ENCODE measurements around the gene KCND2. TPM values are rescaled to one million over a fixed set of nuclear protein-coding genes. Genes with fewer than 3 reads are reported as not detected.

KCND2 gene
- total RNA-seq, 1 experiment from 2014 or later = not detected

DNA sequence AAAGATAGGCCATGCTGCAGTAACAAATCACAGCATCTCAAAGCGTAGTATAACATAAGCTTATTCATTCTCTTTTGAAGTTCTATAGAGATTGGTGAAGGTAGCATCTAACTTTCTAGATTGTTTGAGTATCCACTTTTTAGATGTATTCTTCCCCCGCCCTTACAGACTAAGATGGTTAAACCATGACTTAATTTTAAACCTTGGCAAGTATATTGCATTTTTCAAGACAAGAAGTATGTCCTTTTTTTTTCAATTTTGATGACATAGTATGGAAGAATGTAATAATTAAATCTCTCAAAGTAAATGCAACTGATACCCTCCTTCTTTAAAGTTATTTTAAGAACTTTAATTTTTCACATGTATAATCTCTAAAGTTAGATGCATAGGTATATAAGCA is 190.0 kb downstream of the KCND2 start:
- no TSS peak for BruUV-seq (replicated peaks)
- H3K36me3 ChIP-seq (ENCODE audit: control insufficient read depth, insufficient read depth, low read length) = no peaks in the 10 kb centered on the region
- intact Hi-C loops (cut with micrococcal nuclease; ENCODE audit: unreplicated experiment) (no loop called here), in situ Hi-C loops (cut with HindIII; ENCODE audit: low pct_unique_long_range_greater_than_20kb, low sequenced_read_pairs) (no loop called here)
- ChIA-PET POLR2A (no interaction called here), CTCF (no interaction called here)
- no peaks in the 10 kb centered on the region for H3K4me1 ChIP-seq (ENCODE audit: control insufficient read depth, insufficient read depth, low read length)
- no peaks in the 10 kb centered on the region for H3K27me3 ChIP-seq (ENCODE audit: control insufficient read depth, insufficient read depth, low read length)
- TF ChIP-seq, protein P1, sequence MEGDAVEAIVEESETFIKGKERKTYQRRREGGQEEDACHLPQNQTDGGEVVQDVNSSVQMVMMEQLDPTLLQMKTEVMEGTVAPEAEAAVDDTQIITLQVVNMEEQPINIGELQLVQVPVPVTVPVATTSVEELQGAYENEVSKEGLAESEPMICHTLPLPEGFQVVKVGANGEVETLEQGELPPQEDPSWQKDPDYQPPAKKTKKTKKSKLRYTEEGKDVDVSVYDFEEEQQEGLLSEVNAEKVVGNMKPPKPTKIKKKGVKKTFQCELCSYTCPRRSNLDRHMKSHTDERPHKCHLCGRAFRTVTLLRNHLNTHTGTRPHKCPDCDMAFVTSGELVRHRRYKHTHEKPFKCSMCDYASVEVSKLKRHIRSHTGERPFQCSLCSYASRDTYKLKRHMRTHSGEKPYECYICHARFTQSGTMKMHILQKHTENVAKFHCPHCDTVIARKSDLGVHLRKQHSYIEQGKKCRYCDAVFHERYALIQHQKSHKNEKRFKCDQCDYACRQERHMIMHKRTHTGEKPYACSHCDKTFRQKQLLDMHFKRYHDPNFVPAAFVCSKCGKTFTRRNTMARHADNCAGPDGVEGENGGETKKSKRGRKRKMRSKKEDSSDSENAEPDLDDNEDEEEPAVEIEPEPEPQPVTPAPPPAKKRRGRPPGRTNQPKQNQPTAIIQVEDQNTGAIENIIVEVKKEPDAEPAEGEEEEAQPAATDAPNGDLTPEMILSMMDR (IDR thresholded peaks at IDR 0.05) = no peak
- TF ChIP-seq, protein P2, sequence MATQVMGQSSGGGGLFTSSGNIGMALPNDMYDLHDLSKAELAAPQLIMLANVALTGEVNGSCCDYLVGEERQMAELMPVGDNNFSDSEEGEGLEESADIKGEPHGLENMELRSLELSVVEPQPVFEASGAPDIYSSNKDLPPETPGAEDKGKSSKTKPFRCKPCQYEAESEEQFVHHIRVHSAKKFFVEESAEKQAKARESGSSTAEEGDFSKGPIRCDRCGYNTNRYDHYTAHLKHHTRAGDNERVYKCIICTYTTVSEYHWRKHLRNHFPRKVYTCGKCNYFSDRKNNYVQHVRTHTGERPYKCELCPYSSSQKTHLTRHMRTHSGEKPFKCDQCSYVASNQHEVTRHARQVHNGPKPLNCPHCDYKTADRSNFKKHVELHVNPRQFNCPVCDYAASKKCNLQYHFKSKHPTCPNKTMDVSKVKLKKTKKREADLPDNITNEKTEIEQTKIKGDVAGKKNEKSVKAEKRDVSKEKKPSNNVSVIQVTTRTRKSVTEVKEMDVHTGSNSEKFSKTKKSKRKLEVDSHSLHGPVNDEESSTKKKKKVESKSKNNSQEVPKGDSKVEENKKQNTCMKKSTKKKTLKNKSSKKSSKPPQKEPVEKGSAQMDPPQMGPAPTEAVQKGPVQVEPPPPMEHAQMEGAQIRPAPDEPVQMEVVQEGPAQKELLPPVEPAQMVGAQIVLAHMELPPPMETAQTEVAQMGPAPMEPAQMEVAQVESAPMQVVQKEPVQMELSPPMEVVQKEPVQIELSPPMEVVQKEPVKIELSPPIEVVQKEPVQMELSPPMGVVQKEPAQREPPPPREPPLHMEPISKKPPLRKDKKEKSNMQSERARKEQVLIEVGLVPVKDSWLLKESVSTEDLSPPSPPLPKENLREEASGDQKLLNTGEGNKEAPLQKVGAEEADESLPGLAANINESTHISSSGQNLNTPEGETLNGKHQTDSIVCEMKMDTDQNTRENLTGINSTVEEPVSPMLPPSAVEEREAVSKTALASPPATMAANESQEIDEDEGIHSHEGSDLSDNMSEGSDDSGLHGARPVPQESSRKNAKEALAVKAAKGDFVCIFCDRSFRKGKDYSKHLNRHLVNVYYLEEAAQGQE (IDR thresholded peaks at IDR 0.05; ENCODE audit: insufficient read depth in 1 of 2, low read depth in 2 of 2, low read length in 1 of 2) = no peak
- TF ChIP-seq TCF7L2 (IDR thresholded peaks at IDR 0.05; ENCODE audit: low read depth, low read length) (no peak), POLR2AphosphoS5 (IDR thresholded peaks at IDR 0.05; ENCODE audit: low read depth, low read length) (no peak), SIN3A (IDR thresholded peaks at IDR 0.05; ENCODE audit: borderline replicate concordance, insufficient read depth, low read depth, low read length) (no peak)
- no peak overlapping the region for H3K4me3 ChIP-seq (ENCODE audit: low read depth in 2 of 2, low read length in 2 of 2)
- DNase-seq (ENCODE audit: low read depth, low spot score) = no peak
- no peak overlapping the region for H3K27ac ChIP-seq (ENCODE audit: low read length)
- no peaks in the 10 kb centered on the region for H3K9me3 ChIP-seq (ENCODE audit: control insufficient read depth, insufficient read depth, low read depth, low read length)
- ATAC-seq = no peak

DNA sequence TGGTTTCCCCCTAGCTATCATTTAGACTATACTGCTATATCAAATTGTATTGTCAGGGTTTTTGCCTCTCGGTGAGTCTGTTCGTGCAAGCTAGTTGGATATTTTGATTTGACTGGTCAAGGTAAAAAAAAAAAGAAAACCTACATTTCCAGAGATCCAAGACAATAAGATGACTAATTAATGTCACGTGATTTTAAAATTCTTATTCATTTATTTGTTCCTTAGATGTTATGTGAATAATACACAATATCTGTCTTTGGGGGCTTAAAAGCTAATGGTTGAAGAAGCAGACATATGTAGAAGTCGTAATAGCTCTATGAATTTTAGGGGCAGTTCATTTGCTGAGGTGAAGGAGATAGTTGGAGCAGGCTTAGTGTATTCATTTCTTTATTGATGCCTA is 191.1 kb downstream of the KCND2 start:
- ATAC-seq (no peak), DNase-seq (ENCODE audit: low read depth, low spot score) (no peak)
- Histone ChIP-seq H3K9me3 (ENCODE audit: control insufficient read depth, insufficient read depth, low read depth, low read length) (no peaks in the 10 kb centered on the region), H3K36me3 (ENCODE audit: control insufficient read depth, insufficient read depth, low read length) (no peaks in the 10 kb centered on the region), H3K4me3 (ENCODE audit: low read depth in 2 of 2, low read length in 2 of 2) (no peak overlapping the region), H3K27ac (ENCODE audit: low read length) (no peak overlapping the region), H3K27me3 (ENCODE audit: control insufficient read depth, insufficient read depth, low read length) (no peaks in the 10 kb centered on the region), H3K4me1 (ENCODE audit: control insufficient read depth, insufficient read depth, low read length) (no peaks in the 10 kb centered on the region)
- no TSS peak for BruUV-seq (replicated peaks)
- ChIA-PET POLR2A (no interaction called here), CTCF (no interaction called here)
- intact Hi-C loops (cut with micrococcal nuclease; ENCODE audit: unreplicated experiment) (no loop called here), in situ Hi-C loops (cut with HindIII; ENCODE audit: low pct_unique_long_range_greater_than_20kb, low sequenced_read_pairs) (no loop called here)
- TF ChIP-seq, protein P1 (IDR thresholded peaks at IDR 0.05) = no peak
- TF ChIP-seq POLR2AphosphoS5 (IDR thresholded peaks at IDR 0.05; ENCODE audit: low read depth, low read length) (no peak), TCF7L2 (IDR thresholded peaks at IDR 0.05; ENCODE audit: low read depth, low read length) (no peak)

DNA sequence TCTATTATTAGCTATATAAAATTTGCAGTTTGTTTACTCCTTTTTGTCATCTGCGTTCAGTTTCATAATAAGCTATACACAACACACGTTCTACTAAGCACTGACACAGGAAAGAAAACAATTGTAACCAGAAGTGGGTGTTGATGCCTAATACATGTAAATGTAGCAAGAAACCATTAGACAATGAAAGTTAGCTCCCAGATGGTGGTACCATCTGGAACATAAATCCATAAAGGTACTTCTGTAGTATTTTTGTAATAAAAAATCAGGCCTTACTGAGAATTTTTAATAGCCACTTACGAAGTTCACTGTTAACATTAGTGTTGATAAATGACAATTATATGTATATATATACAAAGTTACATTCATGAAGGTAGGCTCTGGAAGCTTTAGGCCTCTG is 194.7 kb downstream of the KCND2 start:
- ChIA-PET CTCF (no interaction called here), POLR2A (no interaction called here)
- Histone ChIP-seq H3K27ac (ENCODE audit: low read length) (no peak overlapping the region), H3K9me3 (ENCODE audit: control insufficient read depth, insufficient read depth, low read depth, low read length) (no peaks in the 10 kb centered on the region), H3K4me3 (ENCODE audit: low read depth in 2 of 2, low read length in 2 of 2) (no peak overlapping the region), H3K36me3 (ENCODE audit: control insufficient read depth, insufficient read depth, low read length) (no peaks in the 10 kb centered on the region), H3K4me1 (ENCODE audit: control insufficient read depth, insufficient read depth, low read length) (no peaks in the 10 kb centered on the region), H3K27me3 (ENCODE audit: control insufficient read depth, insufficient read depth, low read length) (no peaks in the 10 kb centered on the region)
- BruUV-seq (replicated peaks) = no TSS peak
- TF ChIP-seq SIN3A (IDR thresholded peaks at IDR 0.05; ENCODE audit: borderline replicate concordance, insufficient read depth, low read depth, low read length) (no peak), POLR2AphosphoS5 (IDR thresholded peaks at IDR 0.05; ENCODE audit: low read depth, low read length) (no peak), TCF7L2 (IDR thresholded peaks at IDR 0.05; ENCODE audit: low read depth, low read length) (no peak)
- TF ChIP-seq, protein P1 (IDR thresholded peaks at IDR 0.05) = no peak
- TF ChIP-seq, protein P2 (IDR thresholded peaks at IDR 0.05; ENCODE audit: insufficient read depth in 1 of 2, low read depth in 2 of 2, low read length in 1 of 2) = no peak
- ATAC-seq (no peak), DNase-seq (ENCODE audit: low read depth, low spot score) (no peak)
- intact Hi-C loops (cut with micrococcal nuclease; ENCODE audit: unreplicated experiment) = no loop called here
- in situ Hi-C loops (cut with HindIII; ENCODE audit: low pct_unique_long_range_greater_than_20kb, low sequenced_read_pairs) = no loop called here

All from Panc1 (cell line).